ENCODE data around the gene TM9SF3. TPM values are rescaled to one million over a fixed set of nuclear protein-coding genes. Genes with fewer than 3 reads are reported as not detected.

The TM9SF3 gene
- total RNA-seq, 1 experiment from 2014 or later, result 125 TPM

- ChIA-PET CTCF (no interaction called here), POLR2A (ENCODE audit: low non-redundant PET) (interaction anchor here (0.6 kb wide), 1 partner anchor 40 kb away, joined by 4 read pairs; the partner anchor contains the start of gene TLL2)
- peak; percentile 88 for DNase-seq (ENCODE audit: low spot score)
- Histone ChIP-seq H3K27ac (ENCODE audit: low read depth, low read length, poor library complexity, severe bottlenecking) (no peak overlapping the region), H3K4me3 (ENCODE audit: low read depth, low read length, poor library complexity, severe bottlenecking) (no peak overlapping the region), H3K4me1 (ENCODE audit: insufficient read depth, low read length, poor library complexity, severe bottlenecking) (peaks cover 6% of the 10 kb centered on the region), H3K36me3 (ENCODE audit: insufficient read depth, low read length, poor library complexity, severe bottlenecking) (no peaks in the 10 kb centered on the region), H3K9me3 (ENCODE audit: low read depth, low read length, poor library complexity, severe bottlenecking) (no peaks in the 10 kb centered on the region), H3K27me3 (replicated peaks; ENCODE audit: insufficient read depth, low read depth, low read length, poor library complexity) (no peaks in the 10 kb centered on the region)
- TF ChIP-seq CTCF (conservative IDR thresholded peaks at IDR 0.05; ENCODE audit: low read depth, low read length) (no peak), EZH2 (IDR thresholded peaks at IDR 0.05; ENCODE audit: borderline replicate concordance, low read depth, low read length, poor library complexity, severe bottlenecking) (no peak)
- no TSS peak for BruUV-seq (replicated peaks)
- intact Hi-C loops (cut with micrococcal nuclease; ENCODE audit: unreplicated experiment), result loop anchor here (5.0 kb wide), 1 partner anchor 77 kb away; no protein-coding TSS in a partner anchor
These were observed 112.9 kb downstream of the TM9SF3 start for GRCh38 chr10:96473866-96474265.

- no peak overlapping the region for H3K4me3 ChIP-seq (ENCODE audit: low read depth, low read length, poor library complexity, severe bottlenecking)
- intact Hi-C loops (cut with micrococcal nuclease; ENCODE audit: unreplicated experiment), result loop anchor here (5.0 kb wide), 1 partner anchor 73 kb away; no protein-coding TSS in a partner anchor
- peak; percentile 68 for TF ChIP-seq CTCF (conservative IDR thresholded peaks at IDR 0.05; ENCODE audit: low read depth, low read length)
- no peak for TF ChIP-seq EZH2 (IDR thresholded peaks at IDR 0.05; ENCODE audit: borderline replicate concordance, low read depth, low read length, poor library complexity, severe bottlenecking)
- H3K27ac ChIP-seq (ENCODE audit: low read depth, low read length, poor library complexity, severe bottlenecking), result no peak overlapping the region
- ChIA-PET CTCF (no interaction called here), POLR2A (ENCODE audit: low non-redundant PET) (interaction anchor here (0.6 kb wide), 1 partner anchor 12 kb away, joined by 6 read pairs; no protein-coding TSS in a partner anchor)
- peak; percentile 63 for DNase-seq (ENCODE audit: low spot score)
- no peaks in the 10 kb centered on the region for H3K9me3 ChIP-seq (ENCODE audit: low read depth, low read length, poor library complexity, severe bottlenecking)
- no TSS peak for BruUV-seq (replicated peaks)
- peaks cover 4% of the 10 kb centered on the region for H3K27me3 ChIP-seq (replicated peaks; ENCODE audit: insufficient read depth, low read depth, low read length, poor library complexity)
- peaks cover 6% of the 10 kb centered on the region for H3K4me1 ChIP-seq (ENCODE audit: insufficient read depth, low read length, poor library complexity, severe bottlenecking)
- no peaks in the 10 kb centered on the region for H3K36me3 ChIP-seq (ENCODE audit: insufficient read depth, low read length, poor library complexity, severe bottlenecking)
These were observed 116.6 kb downstream of the TM9SF3 start for GRCh38 chr10:96470116-96470743.

- Histone ChIP-seq H3K27me3 (replicated peaks; ENCODE audit: insufficient read depth, low read depth, low read length, poor library complexity) (peaks cover 4% of the 10 kb centered on the region), H3K4me1 (ENCODE audit: insufficient read depth, low read length, poor library complexity, severe bottlenecking) (no peaks in the 10 kb centered on the region), H3K27ac (ENCODE audit: low read depth, low read length, poor library complexity, severe bottlenecking) (no peak overlapping the region), H3K9me3 (ENCODE audit: low read depth, low read length, poor library complexity, severe bottlenecking) (no peaks in the 10 kb centered on the region), H3K36me3 (ENCODE audit: insufficient read depth, low read length, poor library complexity, severe bottlenecking) (no peaks in the 10 kb centered on the region), H3K4me3 (ENCODE audit: low read depth, low read length, poor library complexity, severe bottlenecking) (no peak overlapping the region)
- ChIA-PET CTCF (no interaction called here), POLR2A (ENCODE audit: low non-redundant PET) (no interaction called here)
- no TSS peak for BruUV-seq (replicated peaks)
- intact Hi-C loops (cut with micrococcal nuclease; ENCODE audit: unreplicated experiment), result no loop called here
- no peak for DNase-seq (ENCODE audit: low spot score)
- TF ChIP-seq CTCF (conservative IDR thresholded peaks at IDR 0.05; ENCODE audit: low read depth, low read length) (no peak), EZH2 (IDR thresholded peaks at IDR 0.05; ENCODE audit: borderline replicate concordance, low read depth, low read length, poor library complexity, severe bottlenecking) (no peak)
These were observed 118.0 kb downstream of the TM9SF3 start for GRCh38 chr10:96468845-96469244.

Other genes with a start within 250 kb of the TM9SF3 start
- not detected in 2 replicates for gene OPALIN, start 228.0 kb downstream of the TM9SF3 start, total RNA-seq (2021)
- 0.09 and 0.11 TPM in 2 replicates for gene TLL2, start 73.1 kb downstream of the TM9SF3 start, total RNA-seq (2021)
- gene PIK3AP1, start 133.5 kb upstream of the TM9SF3 start, total RNA-seq (2021), result 0.24 and 0.37 TPM in 2 replicates
- gene LCOR, start 245.3 kb upstream of the TM9SF3 start, total RNA-seq (2021), result 39.2 and 42.6 TPM in 2 replicates

Measured in A673 (cell line).